NCI-H748 (cell line): Measurements from ENCODE around the gene PPEF2.
A peak's percentile ranks its signal among the peaks of the same experiment; 100 is the strongest.
"Not testable (repeated sequence)": the region's sequence is repeated elsewhere in the genome, so short reads cannot be mapped to it uniquely, and the experiment has no call there.

Experiments
- DNase-seq: peaks from one replicate; lab custom pipeline; 2025; ENCODE audit not compliant: unreplicated experiment; lab: John Stamatoyannopoulos, UW

The PPEF2 gene

GRCh38 chr4:75902352-75902751 lies at the start of gene PPEF2:
TSS of gene PPEF2 (minus strand) at chr4:75902452. CDS start at chr4:75896325, 6,127 bp downstream.
- no peak for DNase-seq

- no peak for DNase-seq
Measured at GRCh38 chr4:75950213-75950815, 48.1 kb upstream of the PPEF2 start.

- DNase-seq: no peak
Measured at GRCh38 chr4:75948822-75949444, 46.7 kb upstream of the PPEF2 start.

GRCh38 chr4:75940692-75941253 lies 38.5 kb upstream of the PPEF2 start, which contains the start of gene NAAA:
TSS of gene NAAA (minus strand) at chr4:75941013. CDS start at chr4:75940949, 64 bp downstream.
- DNase-seq: peak; percentile 77

GRCh38 chr4:75939890-75940691 lies 37.8 kb upstream of the PPEF2 start:
- peak; percentile 67 for DNase-seq

GRCh38 chr4:75935628-75936027 lies 33.4 kb upstream of the PPEF2 start:
- no peak for DNase-seq

GRCh38 chr4:75930152-75930551 lies 27.9 kb upstream of the PPEF2 start:
- no peak for DNase-seq

GRCh38 chr4:75924916-75925315 lies 22.7 kb upstream of the PPEF2 start:
- peak; percentile 52 for DNase-seq

- DNase-seq: peak; percentile 82
Measured at GRCh38 chr4:75924309-75924827, 22.1 kb upstream of the PPEF2 start.

GRCh38 chr4:75922588-75922987 lies 20.3 kb upstream of the PPEF2 start:
- no peak for DNase-seq

GRCh38 chr4:75921910-75922309 lies 19.7 kb upstream of the PPEF2 start:
- DNase-seq: no peak

- no peak for DNase-seq
Measured at GRCh38 chr4:75920327-75920726, 18.1 kb upstream of the PPEF2 start.

GRCh38 chr4:75919920-75920319 lies 17.7 kb upstream of the PPEF2 start:
- DNase-seq: no peak

GRCh38 chr4:75916091-75916661 lies 13.9 kb upstream of the PPEF2 start:
- DNase-seq: peak; percentile 15

GRCh38 chr4:75912968-75913367 lies 10.7 kb upstream of the PPEF2 start:
- no peak for DNase-seq

- DNase-seq: not testable (repeated sequence)
Measured at GRCh38 chr4:75910831-75911230, 8.6 kb upstream of the PPEF2 start.

- DNase-seq: no peak
Measured at GRCh38 chr4:75909405-75909804, 7.2 kb upstream of the PPEF2 start.

- no peak for DNase-seq
Measured at GRCh38 chr4:75908555-75908954, 6.3 kb upstream of the PPEF2 start.

GRCh38 chr4:75907966-75908365 lies 5.7 kb upstream of the PPEF2 start:
- no peak for DNase-seq

GRCh38 chr4:75904076-75904475 lies 1.8 kb upstream of the PPEF2 start:
- DNase-seq: no peak

GRCh38 chr4:75898536-75898935 lies 3.7 kb downstream of the PPEF2 start:
- DNase-seq: no peak
